OCI-LY1 (cell line): Measurements from ENCODE around the gene LAMA5.

Experiments used
- H2AFZ ChIP-seq: fragments of 200-600 bp; sonication (generic), shearing (Covaris generic); 2 replicates; pipeline ENCODE4 v1.6.0; 2014; ENCODE audit warnings: antibody characterized with exemption, mild to moderate bottlenecking, low read length
- H3F3A ChIP-seq: fragments of 200-600 bp; sonication (generic), shearing (Covaris generic); 2 replicates; pipeline ENCODE4 v1.6.0; 2014; ENCODE audit warnings: mild to moderate bottlenecking, antibody characterized with exemption, low read length, moderate library complexity; ENCODE audit not compliant: insufficient read depth
- H3K27ac ChIP-seq: fragments of 200-600 bp; sonication (generic); 2 replicates; pipeline ENCODE4 v1.5.1; 2014; ENCODE audit warnings: low read length, mixed run types, mild to moderate bottlenecking, low read depth; ENCODE audit not compliant: poor library complexity, severe bottlenecking
- H3K27me3 ChIP-seq: fragments of 200-600 bp; sonication (generic); 2 replicates; pipeline ENCODE4 v1.6.0; 2014; ENCODE audit warnings: antibody characterized with exemption, mild to moderate bottlenecking, low read length, moderate library complexity; ENCODE audit not compliant: insufficient read depth
- H3K36me3 ChIP-seq: fragments of 200-600 bp; sonication (generic); 2 replicates; pipeline ENCODE4 v1.6.1; 2014; ENCODE audit warnings: mild to moderate bottlenecking, antibody characterized with exemption, low read length, moderate library complexity, mixed read lengths; ENCODE audit not compliant: insufficient read depth
- H3K4me1 ChIP-seq: fragments of 200-600 bp; sonication (generic); 2 replicates; pipeline ENCODE4 v1.5.1; 2014; ENCODE audit warnings: mild to moderate bottlenecking, low read length, moderate library complexity; ENCODE audit not compliant: insufficient read depth, severe bottlenecking
- H3K4me2 ChIP-seq: fragments of 200-600 bp; sonication (generic), shearing (Covaris generic); 2 replicates; pipeline ENCODE4 v1.6.1; 2014; ENCODE audit warnings: low read length
- H3K4me3 ChIP-seq: fragments of 200-600 bp; sonication (generic); 2 replicates; pipeline ENCODE4 v1.5.1; 2014; ENCODE audit warnings: low read length, low read depth, mild to moderate bottlenecking, mixed read lengths; ENCODE audit not compliant: poor library complexity, severe bottlenecking
- H3K79me2 ChIP-seq: fragments of 200-600 bp; shearing (Covaris generic); 2 replicates; pipeline ENCODE4 v1.6.1; 2016; ENCODE audit warnings: mixed run types, low read length, mixed read lengths; ENCODE audit not compliant: insufficient read depth
- H3K9ac ChIP-seq: fragments of 200-600 bp; sonication (generic), shearing (Covaris generic); 2 replicates; pipeline ENCODE4 v1.6.1; 2014; ENCODE audit warnings: mild to moderate bottlenecking, low read length, mixed read lengths
- H3K9me2 ChIP-seq: fragments of 200-600 bp; sonication (generic), shearing (Covaris generic); 2 replicates; pipeline ENCODE4 v1.6.1; 2014; ENCODE audit warnings: low read depth, mild to moderate bottlenecking, low read length, mixed read lengths
- H3K9me3 ChIP-seq: fragments of 200-600 bp; shearing (Covaris generic); 2 replicates; pipeline ENCODE4 v1.6.1; 2014; ENCODE audit warnings: low read length, mixed read lengths
- H4K20me1 ChIP-seq: fragments of 200-600 bp; sonication (generic), shearing (Covaris generic); 2 replicates; pipeline ENCODE4 v1.6.0; 2016; ENCODE audit warnings: mild to moderate bottlenecking, low read length; ENCODE audit not compliant: insufficient read depth
- EZH2 ChIP-seq: fragments of 200-600 bp; sonication (generic), shearing (Covaris generic); IDR thresholded peaks from 2 replicates; pipeline ENCODE4 v1.8.0; 2017; ENCODE audit warnings: borderline replicate concordance, mixed run types, mild to moderate bottlenecking, antibody characterized with exemption, low read length, moderate library complexity, mixed read lengths
- TF ChIP-seq, protein P1 (sequence below): fragments of 200-600 bp; sonication (generic), shearing (Covaris generic); IDR thresholded peaks from 2 replicates; pipeline ENCODE4 v1.5.1; 2017; ENCODE audit warnings: mild to moderate bottlenecking, antibody characterized with exemption, low read length, moderate library complexity, mixed read lengths

LAMA5 gene

DNA sequence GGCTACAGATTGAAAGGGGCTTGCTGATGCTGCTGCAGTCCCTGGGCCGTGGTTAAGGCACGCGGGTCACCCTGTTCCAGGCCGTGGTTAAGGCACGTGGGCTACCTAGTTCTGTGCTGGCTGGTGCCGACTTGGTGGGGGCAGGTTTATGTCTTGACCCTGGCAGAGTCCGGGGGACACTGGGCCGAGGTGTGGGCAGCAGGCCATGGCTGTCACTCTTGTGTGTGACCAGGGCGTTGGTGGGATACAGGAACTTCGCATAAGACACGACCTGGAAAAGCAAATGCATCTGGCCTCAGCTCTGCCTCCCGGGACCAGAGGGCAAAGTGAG is 26.2 kb upstream of the LAMA5 start:
- peaks cover 5% of the 10 kb centered on the region for H3K79me2 ChIP-seq
- H3K4me2 ChIP-seq: no peak overlapping the region
- H3F3A ChIP-seq: no peaks in the 10 kb centered on the region
- peaks cover 61% of the 10 kb centered on the region for H3K36me3 ChIP-seq
- peaks cover 7% of the 10 kb centered on the region for H3K4me1 ChIP-seq
- H4K20me1 ChIP-seq: no peaks in the 10 kb centered on the region
- no peak overlapping the region for H3K9ac ChIP-seq
- TF ChIP-seq, protein P1, sequence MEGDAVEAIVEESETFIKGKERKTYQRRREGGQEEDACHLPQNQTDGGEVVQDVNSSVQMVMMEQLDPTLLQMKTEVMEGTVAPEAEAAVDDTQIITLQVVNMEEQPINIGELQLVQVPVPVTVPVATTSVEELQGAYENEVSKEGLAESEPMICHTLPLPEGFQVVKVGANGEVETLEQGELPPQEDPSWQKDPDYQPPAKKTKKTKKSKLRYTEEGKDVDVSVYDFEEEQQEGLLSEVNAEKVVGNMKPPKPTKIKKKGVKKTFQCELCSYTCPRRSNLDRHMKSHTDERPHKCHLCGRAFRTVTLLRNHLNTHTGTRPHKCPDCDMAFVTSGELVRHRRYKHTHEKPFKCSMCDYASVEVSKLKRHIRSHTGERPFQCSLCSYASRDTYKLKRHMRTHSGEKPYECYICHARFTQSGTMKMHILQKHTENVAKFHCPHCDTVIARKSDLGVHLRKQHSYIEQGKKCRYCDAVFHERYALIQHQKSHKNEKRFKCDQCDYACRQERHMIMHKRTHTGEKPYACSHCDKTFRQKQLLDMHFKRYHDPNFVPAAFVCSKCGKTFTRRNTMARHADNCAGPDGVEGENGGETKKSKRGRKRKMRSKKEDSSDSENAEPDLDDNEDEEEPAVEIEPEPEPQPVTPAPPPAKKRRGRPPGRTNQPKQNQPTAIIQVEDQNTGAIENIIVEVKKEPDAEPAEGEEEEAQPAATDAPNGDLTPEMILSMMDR: no peak
- no peak for TF ChIP-seq EZH2
- no peaks in the 10 kb centered on the region for H3K9me2 ChIP-seq
- no peak overlapping the region for H3K27ac ChIP-seq
- H3K4me3 ChIP-seq: no peak overlapping the region
- no peak overlapping the region for H2AFZ ChIP-seq
- no peaks in the 10 kb centered on the region for H3K27me3 ChIP-seq
- H3K9me3 ChIP-seq: no peaks in the 10 kb centered on the region

DNA sequence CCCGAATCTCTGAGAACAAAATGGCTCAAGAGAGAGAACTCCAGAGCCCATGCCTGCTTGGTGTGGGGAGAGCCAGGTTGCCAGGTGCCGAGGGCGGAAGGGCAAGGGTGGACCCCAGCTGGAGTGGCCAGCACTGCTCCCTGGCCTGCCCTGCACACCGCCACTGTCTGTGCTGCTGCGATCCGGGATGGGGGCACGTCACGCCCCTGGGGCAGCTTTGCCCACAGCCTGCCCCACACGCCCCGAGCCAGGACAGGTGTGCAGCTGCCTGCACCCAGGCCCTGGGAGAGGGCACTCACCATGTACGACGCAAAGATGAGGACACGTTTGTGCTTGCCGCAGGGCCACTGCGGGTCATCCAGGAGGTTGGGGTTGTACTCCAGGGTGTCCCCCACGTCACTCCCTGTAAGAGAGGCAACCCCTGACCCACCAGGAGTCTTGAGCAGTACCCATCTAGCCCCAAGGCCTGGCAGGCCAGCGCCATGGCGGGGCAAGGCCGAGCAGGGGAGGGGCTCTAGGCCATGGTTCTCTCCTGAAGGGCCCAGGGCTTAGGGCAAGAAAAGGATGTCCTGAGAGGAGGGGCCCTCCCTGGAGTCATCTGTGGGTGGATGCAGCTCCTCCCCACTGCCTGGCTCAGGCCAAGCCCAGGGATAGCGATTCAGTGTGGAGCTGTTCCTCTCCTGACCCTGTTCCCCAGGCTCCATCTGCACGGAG is 25.7 kb upstream of the LAMA5 start:
- H3K79me2 ChIP-seq: peaks cover 10% of the 10 kb centered on the region
- H3K9me2 ChIP-seq: no peaks in the 10 kb centered on the region
- no peaks in the 10 kb centered on the region for H4K20me1 ChIP-seq
- H2AFZ ChIP-seq: no peak overlapping the region
- no peaks in the 10 kb centered on the region for H3K27me3 ChIP-seq
- H3F3A ChIP-seq: no peaks in the 10 kb centered on the region
- H3K4me2 ChIP-seq: no peak overlapping the region
- H3K4me3 ChIP-seq: no peak overlapping the region
- no peak overlapping the region for H3K9ac ChIP-seq
- H3K36me3 ChIP-seq: peaks cover 66% of the 10 kb centered on the region
- H3K27ac ChIP-seq: no peak overlapping the region
- no peaks in the 10 kb centered on the region for H3K9me3 ChIP-seq
- H3K4me1 ChIP-seq: peaks cover 12% of the 10 kb centered on the region
- TF ChIP-seq, protein P1: no peak
- TF ChIP-seq EZH2: no peak

DNA sequence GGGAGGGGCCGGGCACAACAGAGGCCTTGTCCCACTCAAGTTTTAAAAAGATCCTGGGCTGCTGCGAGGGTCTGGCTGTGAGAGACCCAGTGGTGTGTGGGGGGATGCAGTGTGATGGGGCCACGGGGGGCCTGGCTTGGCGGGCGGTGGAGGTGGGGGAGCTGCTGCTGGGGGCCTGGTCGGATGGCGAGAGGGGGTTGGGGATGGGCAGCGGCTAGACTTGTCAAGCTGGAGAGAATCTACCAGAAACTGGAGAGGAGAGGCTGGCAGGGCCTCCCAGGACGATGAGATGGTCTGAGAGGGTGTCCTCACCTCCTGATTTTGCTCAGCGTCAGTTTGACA is 24.9 kb upstream of the LAMA5 start:
- H3K36me3 ChIP-seq: peaks cover 68% of the 10 kb centered on the region
- no peaks in the 10 kb centered on the region for H4K20me1 ChIP-seq

More for the DNA sequence above, 24.9 kb upstream of the LAMA5 start:
- H3K4me3 ChIP-seq: no peak overlapping the region
- no peak overlapping the region for H2AFZ ChIP-seq
- TF ChIP-seq, protein P1: no peak
- no peak for TF ChIP-seq EZH2
- H3K9me3 ChIP-seq: no peaks in the 10 kb centered on the region
- H3K4me1 ChIP-seq: peaks cover 14% of the 10 kb centered on the region
- no peak overlapping the region for H3K27ac ChIP-seq
- peaks cover 16% of the 10 kb centered on the region for H3K79me2 ChIP-seq
- H3K9me2 ChIP-seq: no peaks in the 10 kb centered on the region
- no peak overlapping the region for H3K4me2 ChIP-seq
- H3K27me3 ChIP-seq: no peaks in the 10 kb centered on the region
- no peak overlapping the region for H3K9ac ChIP-seq
- no peaks in the 10 kb centered on the region for H3F3A ChIP-seq
